8988T (cell line): ENCODE measurements around the gene PKN2.
A peak's percentile ranks its signal among the peaks of the same experiment; 100 is the strongest.
"Not testable (repeated sequence)": the region's sequence is repeated elsewhere in the genome, so short reads cannot be mapped to it uniquely, and the experiment has no call there.

Experiments
- DNase-seq: peaks from one replicate; pipeline ENCODE4 v3.0.0; 2011

PKN2 gene

DNA sequence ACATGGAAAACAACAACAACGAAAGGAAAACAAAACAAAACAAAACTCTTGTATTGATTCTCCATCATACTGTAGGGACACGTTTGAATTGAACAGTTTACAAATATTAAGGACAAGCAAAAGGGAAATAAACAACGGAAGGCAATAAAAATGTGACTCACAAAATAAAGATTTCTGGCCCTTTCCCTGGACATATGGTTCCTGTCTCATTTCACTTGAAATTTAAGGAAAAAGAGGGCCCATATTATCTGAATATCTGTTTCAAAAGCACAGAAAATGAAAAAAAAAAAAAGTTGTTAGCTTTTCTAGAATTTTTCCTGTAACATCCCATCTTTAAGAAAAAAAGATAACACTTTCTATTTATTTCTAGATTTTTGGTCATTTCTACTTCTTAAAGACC, 3.6 kb upstream of the PKN2 start:
- no peak for DNase-seq

DNA sequence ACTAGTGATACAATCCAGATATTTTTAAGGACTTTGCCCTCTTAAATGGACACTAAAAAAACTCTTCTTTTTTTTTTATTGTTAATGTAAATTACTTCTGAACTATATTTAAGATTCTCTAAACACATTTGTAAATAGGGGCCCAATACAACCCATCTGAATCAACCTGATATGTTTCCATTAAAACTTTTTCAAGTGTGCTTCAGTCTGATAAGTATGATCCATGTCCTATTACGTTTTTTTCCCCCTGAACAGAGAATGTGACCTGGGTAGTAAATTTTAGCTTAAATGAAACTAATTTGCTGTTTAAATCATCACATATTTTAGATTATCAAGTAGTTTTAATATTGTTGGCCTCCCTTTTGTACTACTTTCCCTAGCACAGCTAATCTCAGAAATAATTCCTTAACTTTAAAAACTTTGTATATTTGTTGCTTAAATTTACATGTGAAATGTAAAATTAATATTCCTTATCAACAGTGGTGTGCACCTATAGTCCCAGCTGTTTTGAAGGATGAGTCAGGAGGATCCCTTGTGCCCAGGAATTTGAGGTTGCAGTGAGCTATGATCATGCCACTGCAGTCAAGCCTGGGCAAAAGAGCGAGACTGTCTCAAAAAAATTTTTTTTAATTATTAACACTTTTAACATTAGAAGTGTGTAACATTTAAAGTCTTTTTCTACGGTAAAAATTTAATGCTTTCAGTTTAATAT, 3.0 kb upstream of the PKN2 start:
- no peak for DNase-seq

DNA sequence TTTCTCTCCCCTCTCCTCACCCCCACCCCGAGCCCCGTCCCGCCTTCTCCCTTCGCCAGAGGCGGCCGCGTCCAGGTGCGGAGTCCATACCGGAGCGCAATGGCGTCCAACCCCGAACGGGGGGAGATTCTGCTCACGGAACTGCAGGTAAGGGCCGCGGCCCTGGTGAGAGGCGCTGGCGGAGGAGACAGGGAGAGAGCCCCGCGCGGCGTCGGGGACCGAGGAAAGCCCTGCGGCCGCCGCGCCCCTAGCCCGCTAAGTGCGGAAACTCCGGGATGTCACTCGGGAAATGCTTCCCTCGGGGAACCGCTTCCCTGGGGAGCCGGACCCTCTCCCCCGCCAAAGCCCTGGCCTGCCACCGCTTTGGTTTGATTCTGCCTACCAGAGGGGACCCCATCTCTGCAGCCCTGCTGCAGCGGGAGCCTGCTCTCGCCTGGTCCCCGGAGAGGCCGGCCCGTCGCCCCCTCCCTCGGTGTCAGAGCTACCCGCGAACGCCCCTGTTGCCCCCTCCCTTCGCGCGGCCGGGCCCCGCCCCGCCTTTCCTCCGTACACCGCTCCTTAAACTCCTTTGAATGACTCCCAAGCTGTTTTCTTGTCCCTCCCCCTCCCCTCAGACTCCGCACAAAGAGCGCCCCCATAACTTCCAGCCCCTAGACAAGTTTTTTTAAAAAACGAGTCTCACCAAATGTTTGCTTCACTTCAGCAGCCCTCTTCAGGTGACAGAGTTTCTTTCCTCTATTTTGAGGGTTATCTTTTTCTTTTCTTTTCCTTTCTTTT, 597 bp downstream of the PKN2 start:
- peak; percentile 21 for DNase-seq

DNA sequence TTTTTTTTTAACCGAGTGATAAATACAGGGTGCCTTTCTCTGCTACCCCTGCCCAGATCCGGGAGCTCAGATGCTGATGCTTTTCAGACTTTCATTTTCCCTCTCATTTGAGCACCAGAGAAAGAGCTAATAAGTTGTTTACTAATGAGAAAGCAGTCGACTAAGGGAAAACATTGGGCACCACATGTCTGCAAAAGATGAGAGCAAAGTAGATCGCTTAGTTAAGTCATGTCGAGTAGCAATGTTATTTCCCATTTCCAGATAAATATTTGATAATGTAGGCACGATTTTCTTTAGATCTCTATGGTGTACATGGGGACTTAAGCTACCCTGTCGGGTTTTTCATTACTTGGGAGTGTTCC, 1.2 kb downstream of the PKN2 start:
- no peak for DNase-seq

DNA sequence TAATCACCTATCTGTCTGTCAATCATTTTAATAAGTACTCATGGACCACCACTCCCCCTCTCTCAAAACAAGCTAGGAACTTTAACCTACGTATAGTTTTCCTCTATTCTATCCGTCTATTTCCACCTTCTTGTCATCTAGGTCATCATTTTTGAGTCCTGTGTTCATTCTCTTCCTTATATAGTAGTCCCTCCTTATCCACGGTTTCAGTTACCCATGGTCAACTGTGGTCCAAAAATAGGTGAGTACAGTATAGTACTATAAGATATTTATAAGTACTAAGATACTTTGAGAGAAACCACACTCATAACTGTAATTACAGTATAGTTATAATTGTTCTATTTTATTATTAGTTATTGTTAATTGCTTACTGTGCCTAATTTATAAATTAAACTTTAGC, 7.5 kb downstream of the PKN2 start:
- DNase-seq, result no peak

DNA sequence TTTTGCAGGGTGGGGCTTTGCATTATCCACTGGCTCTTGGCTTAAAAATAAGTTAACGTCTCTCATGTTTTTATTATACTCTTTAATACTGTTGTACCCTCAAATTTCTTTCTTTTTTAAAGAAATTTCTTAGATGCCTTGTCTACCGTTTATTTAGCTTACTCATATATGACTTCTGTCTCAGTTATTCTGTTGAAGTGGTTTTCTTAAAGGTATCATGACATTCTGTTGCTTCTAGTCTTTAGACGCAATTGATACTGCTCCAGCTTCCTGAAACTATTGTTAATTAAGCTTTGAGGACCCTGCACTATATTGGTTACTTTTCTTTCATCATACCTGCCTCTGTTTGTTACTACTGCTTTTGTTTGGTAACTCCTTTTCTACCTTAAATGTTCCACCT, 11.7 kb downstream of the PKN2 start:
- DNase-seq, result no peak

DNA sequence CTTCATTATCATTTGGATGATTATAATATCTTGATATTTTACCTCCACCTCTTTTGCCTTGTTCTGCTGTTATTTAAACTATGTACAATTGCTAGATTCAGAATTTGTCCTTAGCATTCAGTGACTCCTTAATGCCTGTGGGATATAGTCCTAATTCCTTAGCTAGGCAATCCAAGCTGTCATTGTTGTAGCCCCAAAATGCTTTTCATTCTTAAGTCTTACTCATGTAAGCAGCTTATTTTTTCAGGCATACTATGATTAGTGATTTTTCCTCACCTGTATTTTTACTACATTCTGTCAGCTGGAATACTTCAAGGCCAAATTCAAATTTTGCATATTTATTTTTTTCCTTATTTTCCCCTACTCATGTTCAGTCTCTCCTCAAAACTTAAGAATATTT, 13.4 kb downstream of the PKN2 start:
- DNase-seq, result no peak

DNA sequence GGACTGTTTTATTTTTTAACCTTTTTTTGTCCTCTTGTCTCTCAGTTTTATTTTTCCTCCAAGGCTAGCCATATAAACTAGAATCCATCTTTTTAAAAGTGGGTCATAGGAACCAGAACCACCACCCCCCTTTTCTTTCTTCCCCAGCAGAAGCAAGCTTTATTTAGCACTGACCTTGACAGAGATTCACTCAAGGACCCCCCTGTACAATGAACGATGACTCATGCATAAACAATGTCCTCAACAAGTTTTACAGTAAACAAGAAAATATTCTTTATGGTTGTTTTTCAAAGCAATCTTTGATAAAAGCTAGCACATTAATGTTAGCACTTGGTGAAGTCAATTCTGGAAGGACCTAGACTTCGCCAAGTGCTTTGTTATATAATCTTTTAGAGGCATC, 14.1 kb downstream of the PKN2 start:
- DNase-seq, result no peak

DNA sequence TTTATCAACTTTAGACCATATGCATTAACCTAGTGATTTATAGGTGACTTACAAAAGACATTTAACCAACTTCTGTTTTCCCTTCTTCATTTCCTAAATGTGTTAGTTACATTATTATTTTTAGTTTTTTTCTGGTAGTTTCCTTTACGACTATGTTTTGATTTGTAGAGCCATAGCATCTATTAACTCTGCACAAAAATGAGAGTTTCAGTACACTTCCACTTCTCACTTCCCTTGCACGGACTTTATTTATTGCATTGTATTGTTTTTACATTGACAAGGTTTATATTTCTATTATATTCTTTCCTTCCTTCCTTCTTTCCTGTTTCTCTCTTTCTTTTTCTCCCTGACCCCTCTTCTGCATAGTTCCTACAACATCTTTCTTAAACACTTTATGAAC, 14.7 kb downstream of the PKN2 start:
- DNase-seq, result no peak

DNA sequence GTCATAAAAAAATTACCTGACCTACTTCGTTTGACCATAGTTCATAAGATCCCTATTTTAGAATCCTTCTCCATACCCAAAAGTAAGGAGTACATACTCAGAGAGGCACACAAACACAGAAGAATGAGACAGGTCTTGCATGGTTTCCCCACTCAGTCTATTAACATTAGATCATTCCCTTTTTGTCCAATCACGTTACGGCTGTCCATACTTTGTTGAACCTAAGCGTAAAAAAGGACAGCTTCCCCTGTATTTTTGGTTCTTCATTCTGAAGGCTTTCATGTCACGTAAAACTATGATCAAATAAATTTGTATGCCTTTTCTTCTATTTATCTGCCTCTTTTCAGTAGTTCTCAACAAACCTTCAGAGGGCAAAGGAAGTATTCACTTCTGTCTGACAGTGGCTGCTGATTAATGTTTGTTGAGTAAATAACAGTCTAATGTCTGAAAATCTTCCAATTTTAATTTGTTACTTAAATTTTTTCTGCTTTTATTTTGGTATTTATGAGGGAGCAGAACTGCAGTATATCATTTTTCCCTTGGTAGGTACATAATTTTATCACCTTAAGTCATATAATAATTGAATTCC, 16.4 kb downstream of the PKN2 start:
- no peak for DNase-seq

DNA sequence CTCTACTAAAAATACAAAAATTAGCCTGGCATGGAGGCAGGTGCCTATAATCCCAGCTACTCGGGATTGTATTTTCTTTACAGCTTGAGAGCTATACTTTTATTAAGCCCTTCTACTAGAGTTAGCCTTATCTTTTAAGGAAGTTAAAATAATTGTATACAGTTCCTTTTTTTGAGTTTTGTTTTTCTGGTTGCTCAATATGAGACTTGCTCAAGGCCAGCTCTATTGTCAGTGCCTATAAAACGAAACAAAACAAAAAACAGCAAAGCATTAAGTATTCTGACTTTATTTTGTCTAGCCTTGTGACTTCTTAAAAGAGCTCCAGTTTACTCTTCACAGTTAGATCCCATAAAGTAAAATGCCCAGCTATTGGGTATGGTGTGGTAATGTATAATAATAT, 17.2 kb downstream of the PKN2 start:
- no peak for DNase-seq

DNA sequence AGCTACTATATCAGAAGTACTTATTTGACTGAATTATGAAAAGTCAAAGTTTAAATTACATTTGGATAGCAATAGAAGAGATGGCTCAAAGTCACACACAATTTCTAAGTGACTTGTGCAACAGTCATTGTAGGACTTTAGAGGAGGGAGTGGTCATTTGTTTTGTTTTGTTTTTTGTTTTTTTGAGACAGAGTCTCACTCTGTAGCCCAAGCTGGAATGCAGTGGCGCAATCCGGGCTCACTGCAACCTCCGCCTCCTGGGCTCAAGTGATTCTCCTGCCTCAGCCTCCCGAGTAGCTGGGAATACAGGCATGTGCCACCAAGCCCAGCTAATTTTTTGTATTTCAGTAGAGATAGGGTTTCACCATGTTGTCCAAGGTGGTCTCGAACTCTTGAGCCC, 17.7 kb downstream of the PKN2 start:
- not testable (repeated sequence) for DNase-seq

DNA sequence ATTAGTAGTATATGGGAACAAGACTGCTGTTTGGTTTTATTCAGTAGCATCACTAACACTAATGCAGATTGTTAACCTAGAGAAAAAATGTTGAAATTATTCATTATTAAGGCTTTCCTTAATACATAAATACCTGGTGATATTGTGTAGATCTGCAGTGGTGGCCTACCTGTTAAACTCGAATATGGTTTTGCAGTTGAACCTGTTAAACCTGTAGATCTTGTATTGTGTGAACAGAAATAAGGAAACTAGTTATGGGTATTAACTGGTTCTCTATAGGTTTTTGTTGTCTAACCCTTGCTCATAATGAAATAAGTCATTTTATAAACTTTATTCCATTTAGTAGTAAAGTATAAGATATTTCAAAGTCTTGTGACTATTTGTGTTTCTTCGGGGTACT, 23.9 kb downstream of the PKN2 start:
- DNase-seq, result no peak

DNA sequence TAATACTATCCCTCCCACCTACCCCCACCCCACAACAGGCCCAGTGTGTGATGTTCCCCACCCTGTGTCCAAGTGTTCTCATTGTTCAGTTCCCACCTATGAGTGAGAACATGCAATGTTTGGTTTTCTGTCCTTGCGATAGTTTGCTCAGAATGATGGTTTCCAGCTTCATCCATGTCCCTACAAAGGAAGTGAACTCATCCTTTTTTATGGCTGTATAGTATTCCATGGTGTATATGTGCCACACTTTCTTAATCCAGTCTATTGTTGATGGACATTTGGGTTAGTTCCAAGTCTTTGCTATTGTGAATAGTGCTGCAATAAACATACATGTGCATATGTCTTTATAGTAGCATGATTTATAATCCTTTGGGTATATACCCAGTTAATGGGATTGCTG, 28.8 kb downstream of the PKN2 start:
- DNase-seq, result not testable (repeated sequence)

DNA sequence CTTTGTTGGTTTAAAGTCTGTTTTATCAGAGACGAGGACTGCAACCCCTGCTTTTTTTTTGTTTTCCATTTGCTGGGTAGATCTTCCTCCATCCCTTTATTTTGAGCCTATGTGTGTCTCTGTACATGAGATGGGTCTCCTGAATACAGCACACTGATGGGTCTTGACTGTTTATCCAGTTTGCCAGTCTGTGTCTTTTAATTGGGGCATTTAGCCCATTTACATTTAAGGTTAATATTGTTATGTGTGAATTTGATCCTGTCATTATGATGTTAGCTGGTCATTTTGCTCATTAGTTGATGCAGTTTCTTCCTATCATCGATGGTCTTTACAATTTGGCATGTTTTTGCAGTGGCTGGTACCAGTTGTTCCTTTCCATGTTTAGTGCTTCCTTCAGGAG, 32.5 kb downstream of the PKN2 start:
- not testable (repeated sequence) for DNase-seq

DNA sequence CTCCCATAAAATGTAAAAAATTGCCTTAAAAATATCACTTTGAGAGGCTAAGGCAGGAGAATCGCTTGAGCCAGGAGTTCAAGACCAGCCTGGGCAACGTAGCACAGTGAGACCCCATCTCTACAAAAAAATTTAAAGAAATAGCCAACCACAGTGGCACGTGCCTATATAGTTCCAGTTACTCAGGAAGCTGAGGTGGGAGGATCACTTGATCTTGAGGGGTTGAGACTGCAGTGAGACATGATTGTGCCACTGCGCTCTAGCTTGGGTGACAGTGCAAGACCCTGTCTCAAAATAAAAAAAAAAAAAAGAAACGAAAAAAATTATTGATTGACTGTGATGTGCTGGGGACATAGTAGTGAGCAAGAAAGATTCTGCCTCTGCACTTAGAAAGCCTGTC, 38.4 kb downstream of the PKN2 start:
- DNase-seq, result no peak

DNA sequence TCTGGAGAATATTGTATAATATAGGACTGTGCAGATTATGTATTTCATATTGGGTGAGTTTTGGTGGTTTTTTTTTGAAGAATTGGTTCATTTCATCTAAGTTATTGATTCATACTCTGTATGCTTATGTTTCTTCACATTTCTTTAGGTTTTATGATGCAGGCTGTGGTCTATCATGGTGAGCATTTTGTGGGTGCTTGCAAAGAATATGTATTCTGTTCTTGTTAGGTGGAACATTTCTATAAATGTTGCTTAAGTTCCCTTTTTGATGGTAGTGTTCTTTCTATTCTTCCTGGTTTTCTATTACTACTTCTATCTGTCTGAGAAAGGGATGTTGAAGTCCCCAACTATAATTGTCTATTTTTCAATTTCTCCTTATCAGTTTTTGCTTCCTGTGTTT, 42.6 kb downstream of the PKN2 start:
- no peak for DNase-seq

DNA sequence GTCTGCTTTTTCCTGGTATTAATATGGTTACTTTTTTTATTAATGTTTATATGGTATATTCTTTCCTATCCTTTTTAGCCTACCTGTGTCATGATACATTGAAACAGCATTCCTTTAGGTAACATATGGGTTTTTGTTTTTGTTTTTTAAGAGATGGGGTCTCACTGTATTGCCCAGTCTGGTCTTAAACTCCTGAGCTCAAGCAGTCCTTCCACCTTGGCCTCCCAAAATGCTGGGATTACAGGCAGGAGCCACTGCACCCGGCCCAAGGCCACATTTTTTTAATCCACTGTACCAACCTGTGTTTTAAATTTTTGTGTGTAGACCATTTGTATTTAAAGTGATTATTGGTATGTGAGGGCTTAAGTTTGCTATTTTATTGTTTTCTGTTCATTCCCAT, 43.1 kb downstream of the PKN2 start:
- no peak for DNase-seq

DNA sequence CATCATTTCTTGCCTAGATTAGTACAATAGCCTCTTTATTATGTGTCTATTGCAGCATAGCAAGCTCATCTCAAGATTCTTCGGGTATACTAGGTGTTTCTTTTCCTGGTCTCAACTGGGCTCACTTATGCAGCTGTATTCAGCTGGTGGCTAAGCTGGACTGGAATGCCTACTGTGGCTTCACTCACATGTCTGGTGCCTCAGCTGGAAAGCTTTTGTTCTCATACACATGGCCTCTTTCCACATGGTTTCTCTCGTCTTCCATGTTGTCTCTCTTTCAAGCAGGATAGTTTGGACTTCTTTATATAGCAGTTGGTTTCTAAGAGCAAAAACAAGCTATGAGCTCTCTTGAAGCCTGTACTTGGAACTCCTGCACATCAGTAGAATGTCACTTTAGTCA, 45.2 kb downstream of the PKN2 start:
- DNase-seq, result no peak

DNA sequence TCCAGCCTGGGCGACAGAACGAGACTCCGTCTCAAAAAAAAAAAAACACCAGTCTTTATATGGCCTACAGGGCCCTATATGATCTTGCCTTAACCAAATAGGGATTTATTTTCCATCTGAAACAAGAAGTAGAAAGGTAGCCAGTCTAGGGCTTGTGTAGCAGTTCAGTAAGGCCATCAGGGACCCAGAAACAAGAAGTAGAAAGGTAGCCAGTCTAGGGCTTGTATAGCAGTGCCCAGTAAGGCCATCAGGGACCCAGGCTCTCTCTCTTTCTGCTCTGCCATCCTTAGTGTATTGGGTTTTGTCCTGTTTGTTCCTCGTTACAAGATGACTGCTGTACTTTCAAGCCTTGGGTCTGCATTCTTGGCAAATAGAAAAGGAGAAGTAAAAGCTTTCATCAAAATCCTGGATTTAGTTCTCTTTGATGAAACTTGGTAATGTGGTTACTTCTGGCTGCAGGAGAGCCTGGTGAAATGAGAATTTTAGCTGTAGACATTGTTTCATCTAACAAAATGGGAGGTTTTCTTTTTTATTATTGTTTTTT, 46.1 kb downstream of the PKN2 start:
- DNase-seq, result no peak

DNA sequence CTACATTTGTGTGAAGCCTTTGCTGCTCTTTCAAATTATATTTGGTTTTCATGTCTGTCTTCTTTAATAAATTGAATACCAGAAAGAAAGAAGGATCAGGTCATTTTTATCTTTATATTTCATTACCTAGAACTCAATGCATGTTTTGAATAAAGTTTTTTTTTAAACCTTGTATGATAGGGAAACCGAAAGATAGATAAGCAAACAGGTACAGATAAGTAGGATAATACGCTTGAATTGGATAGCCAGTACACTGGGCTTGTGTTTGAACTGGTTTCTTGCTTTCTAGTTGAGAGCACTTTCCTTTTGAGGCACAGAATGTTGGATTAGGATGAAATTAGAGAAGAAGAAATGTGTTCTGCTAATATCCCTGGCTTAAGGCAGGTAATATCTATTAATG, 46.9 kb downstream of the PKN2 start:
- DNase-seq, result no peak

DNA sequence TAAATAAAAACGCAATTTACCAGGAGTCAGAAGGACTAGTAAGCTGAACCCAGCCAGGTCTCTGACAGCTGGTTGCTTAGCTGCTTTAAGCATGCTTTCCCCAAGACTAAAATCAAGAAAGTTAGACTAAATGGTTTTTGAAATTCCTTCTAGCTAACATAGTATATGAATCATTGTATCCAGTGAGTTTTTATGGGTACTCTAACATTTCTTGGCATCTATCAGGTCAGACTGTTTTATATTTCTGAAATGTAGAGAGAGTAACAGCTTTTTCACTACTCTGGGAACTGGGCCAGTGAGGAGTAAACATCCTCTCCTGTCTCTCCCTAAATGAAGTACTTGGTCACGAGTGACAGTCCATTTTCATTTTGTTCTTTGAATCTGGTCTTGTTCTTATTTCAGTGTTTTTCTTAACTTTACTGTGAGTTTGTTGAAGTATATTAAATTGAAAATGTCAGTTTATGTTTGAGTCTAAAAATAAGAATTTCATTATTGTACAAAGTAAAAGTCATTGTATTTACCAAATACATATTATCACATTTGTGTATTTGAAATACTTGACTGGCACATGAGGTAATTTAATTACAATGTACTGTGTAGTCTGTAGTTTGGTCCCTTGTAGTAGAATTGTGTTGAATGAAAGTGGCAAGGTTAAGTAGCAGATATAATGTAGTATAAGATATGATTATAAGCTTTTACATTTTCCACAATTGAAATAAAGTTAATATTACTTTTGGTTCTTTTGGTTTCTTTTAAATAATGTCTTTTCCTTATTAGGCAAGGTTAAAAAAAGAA, 47.6 kb downstream of the PKN2 start:
- no peak for DNase-seq

DNA sequence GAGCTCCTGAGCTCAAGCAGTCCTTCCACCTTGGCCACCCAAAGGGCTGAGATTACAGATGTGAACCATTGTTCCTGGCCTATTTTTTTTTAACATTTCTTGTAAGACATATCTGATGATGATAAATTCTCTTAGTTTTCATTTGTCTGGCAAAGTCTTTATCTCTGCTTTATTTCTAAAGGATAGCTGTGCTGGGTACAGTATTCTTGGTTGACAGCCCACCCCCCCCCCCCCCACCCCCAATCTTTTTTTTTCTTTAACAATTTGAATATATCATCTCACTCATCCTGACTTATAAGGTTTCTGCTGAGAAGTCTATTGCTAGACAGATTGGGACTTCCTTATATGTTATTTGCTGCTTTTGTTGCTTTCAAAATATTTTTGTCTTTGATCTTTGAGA, 51.3 kb downstream of the PKN2 start:
- no peak for DNase-seq
